Measurements from ENCODE around the gene HES3. TPM values are rescaled to one million over a fixed set of nuclear protein-coding genes. Genes with fewer than 3 reads are reported as not detected.

HES3 gene
- total and polyA plus RNA-seq, 3 donors from 2014 or later = not detected

DNA sequence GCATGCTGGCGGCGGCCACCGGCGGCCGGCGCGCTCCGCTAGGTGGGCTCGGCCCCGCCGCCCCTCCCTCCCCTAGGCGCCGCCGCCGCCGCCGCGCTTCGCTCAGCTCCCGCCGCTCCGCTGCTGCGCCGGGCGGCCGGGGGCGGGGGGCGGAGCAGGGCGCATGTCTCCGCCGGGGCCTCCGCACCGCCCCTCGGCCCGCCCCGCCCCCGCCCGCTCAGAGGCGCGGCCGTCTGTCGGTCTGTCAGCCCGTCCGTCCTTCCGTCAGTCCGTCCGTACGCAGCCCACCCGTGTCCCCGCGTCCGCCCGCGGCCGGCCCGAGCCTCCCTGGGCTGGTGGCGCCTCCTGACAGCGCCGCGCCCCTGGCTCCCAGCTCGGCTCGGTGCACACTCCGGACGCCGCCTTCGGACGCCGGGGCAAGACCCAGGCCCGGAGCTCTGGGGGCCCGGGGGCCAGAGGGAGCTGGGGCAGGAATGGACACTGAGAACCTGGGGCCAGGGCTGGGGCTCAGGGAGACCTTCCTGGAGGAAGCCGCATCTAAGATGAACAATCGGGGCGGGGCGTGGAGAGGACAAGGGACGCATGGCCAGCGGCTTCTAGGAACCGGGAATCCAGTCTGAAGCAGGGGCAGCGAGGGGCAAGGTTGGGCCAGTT, 17.1 kb downstream of the HES3 start, which contains the start of gene GPR153:
TSS of gene GPR153 (minus strand) at position 138 of the 654 bp plus-strand sequence. CDS start 6,193 bp downstream, outside the sequence.
- H3K9me3 ChIP-seq = no peaks in the 10 kb centered on the region
- H3K36me3 ChIP-seq (ENCODE audit: low read depth, missing control alignments) = no peaks in the 10 kb centered on the region
- 1 to 6% methylated on average over 16 to 50 of the region's 78 CpGs for WGBS, 2 donors
- intact Hi-C loops (cut with DNase I; ENCODE audit: low total_unique reads) = no loop called here
- DNase-seq = no peak
- H3K27ac ChIP-seq = peak within 1 kb of the TSS; percentile 39 to 73
- peaks cover 16% of the 10 kb centered on the region for H3K4me1 ChIP-seq
- TF ChIP-seq, protein P1, sequence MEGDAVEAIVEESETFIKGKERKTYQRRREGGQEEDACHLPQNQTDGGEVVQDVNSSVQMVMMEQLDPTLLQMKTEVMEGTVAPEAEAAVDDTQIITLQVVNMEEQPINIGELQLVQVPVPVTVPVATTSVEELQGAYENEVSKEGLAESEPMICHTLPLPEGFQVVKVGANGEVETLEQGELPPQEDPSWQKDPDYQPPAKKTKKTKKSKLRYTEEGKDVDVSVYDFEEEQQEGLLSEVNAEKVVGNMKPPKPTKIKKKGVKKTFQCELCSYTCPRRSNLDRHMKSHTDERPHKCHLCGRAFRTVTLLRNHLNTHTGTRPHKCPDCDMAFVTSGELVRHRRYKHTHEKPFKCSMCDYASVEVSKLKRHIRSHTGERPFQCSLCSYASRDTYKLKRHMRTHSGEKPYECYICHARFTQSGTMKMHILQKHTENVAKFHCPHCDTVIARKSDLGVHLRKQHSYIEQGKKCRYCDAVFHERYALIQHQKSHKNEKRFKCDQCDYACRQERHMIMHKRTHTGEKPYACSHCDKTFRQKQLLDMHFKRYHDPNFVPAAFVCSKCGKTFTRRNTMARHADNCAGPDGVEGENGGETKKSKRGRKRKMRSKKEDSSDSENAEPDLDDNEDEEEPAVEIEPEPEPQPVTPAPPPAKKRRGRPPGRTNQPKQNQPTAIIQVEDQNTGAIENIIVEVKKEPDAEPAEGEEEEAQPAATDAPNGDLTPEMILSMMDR (IDR thresholded peaks at IDR 0.05) = no peak
- TF ChIP-seq POLR2A (IDR thresholded peaks at IDR 0.05) = no peak
- peak within 1 kb of the TSS; percentile 60 to 69 for H3K4me3 ChIP-seq
- H3K27me3 ChIP-seq = no peaks in the 10 kb centered on the region

DNA sequence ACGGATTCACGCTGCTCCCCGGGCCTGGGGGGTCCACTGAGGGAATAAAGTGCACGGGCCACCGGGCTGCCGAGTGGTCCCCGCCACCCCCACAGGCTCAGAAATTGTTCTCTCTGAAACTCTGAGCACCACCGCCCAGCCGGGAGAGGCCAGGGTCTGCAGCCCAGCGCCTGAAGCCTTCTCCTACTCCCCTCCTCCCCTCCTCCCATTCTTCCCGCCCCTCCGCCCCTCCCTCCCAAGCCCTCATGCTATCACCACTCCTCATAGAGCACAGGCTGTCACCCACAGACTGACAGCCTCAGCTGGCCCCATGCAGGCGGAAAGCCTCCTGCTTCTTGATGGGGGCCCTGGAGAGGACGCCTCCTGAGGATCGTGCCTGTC, 17.6 kb downstream of the HES3 start:
- no peak for DNase-seq
- Histone ChIP-seq H3K36me3 (ENCODE audit: low read depth, missing control alignments) (no peaks in the 10 kb centered on the region), H3K27me3 (no peaks in the 10 kb centered on the region), H3K9me3 (no peaks in the 10 kb centered on the region), H3K4me3 (no peak overlapping the region), H3K4me1 (peaks cover 16% of the 10 kb centered on the region), H3K27ac (no peak overlapping the region)
- intact Hi-C loops (cut with DNase I; ENCODE audit: low total_unique reads) = no loop called here
- TF ChIP-seq, protein P1 (IDR thresholded peaks at IDR 0.05) = no peak
- TF ChIP-seq POLR2A (IDR thresholded peaks at IDR 0.05) = no peak
- WGBS, 2 donors = 29 to 48% methylated on average over 5 to 15 of the region's 15 CpGs

DNA sequence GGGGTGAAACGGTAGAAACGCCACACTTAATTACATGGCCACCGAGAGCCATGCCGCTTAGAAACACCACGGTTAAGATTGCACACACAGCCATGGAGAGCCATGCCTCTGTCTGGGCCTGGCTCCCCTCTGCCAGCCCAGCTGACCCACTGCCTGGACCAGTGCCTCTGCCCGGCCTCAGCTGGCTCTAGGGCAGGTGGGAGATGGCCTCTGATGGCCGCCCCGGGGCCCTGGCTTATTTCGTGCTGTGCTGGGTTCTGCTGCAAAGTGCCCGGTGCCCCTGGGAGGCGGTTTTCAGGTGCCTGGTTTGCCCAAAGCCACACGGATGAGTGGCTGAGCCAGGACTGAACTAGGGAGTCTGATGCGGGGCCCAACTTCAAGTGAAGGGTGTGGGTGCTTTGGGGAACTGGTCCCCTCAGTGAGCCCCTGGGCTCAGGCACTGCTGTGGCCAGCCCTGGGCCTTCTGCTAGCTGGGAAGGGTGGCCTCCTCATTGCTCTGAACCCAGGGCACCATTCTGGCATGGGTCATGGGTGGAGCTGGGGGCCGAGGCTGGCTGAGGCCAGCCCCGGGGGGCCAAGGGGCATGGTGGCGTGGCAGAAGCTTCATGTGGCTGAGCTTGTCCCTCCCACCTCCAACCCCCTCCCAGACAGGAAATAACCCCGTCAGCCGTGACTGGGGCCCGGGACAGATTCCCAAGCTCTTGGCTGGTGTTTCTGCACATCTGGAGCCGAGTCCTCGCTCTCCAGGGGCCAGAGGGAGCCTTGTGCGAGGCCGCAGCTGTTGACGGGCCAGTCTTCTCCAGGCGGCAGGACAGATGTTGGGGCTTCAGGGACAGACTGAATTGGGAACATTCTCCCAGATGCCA, 18.8 kb downstream of the HES3 start:
- no peak overlapping the region for H3K4me3 ChIP-seq
- WGBS, 2 donors = 67 to 74% methylated on average over 9 to 24 of the region's 25 CpGs
- no peaks in the 10 kb centered on the region for H3K9me3 ChIP-seq
- TF ChIP-seq POLR2A (IDR thresholded peaks at IDR 0.05) = no peak
- TF ChIP-seq, protein P1 (IDR thresholded peaks at IDR 0.05) = no peak
- DNase-seq = peak; percentile 51
- H3K27me3 ChIP-seq = no peaks in the 10 kb centered on the region
- H3K36me3 ChIP-seq (ENCODE audit: low read depth, missing control alignments) = no peaks in the 10 kb centered on the region
- H3K4me1 ChIP-seq = peaks cover 16% of the 10 kb centered on the region
- no peak overlapping the region for H3K27ac ChIP-seq
- intact Hi-C loops (cut with DNase I; ENCODE audit: low total_unique reads) = no loop called here

DNA sequence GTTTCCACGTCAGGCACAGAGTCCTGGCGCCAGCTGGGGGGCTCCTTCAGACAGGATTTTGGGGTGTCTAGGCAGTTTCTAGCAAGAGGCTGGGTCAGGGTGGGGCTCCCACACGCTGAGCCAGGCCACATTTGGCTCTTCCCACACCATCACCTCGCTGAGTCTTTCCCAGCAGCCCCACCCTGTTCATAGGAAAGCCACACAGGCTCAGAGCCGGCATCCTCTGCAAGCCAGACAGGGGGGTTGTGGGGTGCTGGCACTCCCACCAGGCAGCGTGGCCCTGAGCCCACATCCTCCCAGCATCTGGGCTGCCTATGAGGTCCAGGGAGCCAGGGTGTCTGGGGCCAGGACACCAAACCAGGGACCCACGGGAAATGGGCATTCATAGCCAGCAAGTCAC, 19.7 kb downstream of the HES3 start:
- no peak overlapping the region for H3K27ac ChIP-seq
- no peaks in the 10 kb centered on the region for H3K27me3 ChIP-seq
- TF ChIP-seq, protein P1 (IDR thresholded peaks at IDR 0.05) = no peak
- no peak for TF ChIP-seq POLR2A (IDR thresholded peaks at IDR 0.05)
- H3K9me3 ChIP-seq = no peaks in the 10 kb centered on the region
- no peaks in the 10 kb centered on the region for H3K36me3 ChIP-seq (ENCODE audit: low read depth, missing control alignments)
- H3K4me3 ChIP-seq = no peak overlapping the region
- intact Hi-C loops (cut with DNase I; ENCODE audit: low total_unique reads) = no loop called here
- no peak for DNase-seq
- 66 to 80% methylated on average over 3 to 7 of the region's 7 CpGs for WGBS, 2 donors
- peaks cover 16% of the 10 kb centered on the region for H3K4me1 ChIP-seq

Measured in testis (tissue), 3 donors.